Stimulated activated CD8-positive, alpha-beta memory T cell treated with anti-CD3 and anti-CD28 coated beads, Interleukin-4, amount 100 ng/mL, for 1 hour (primary cell): ENCODE data around the gene RALBP1.

ENCODE experiments used
- DNase-seq, 2 donors: peaks; one replicate each; pipeline ENCODE4 v3.0.0-alpha.2; 2020; ENCODE audit warnings: low read depth in 2 of 2, low spot score in 1 of 2

The RALBP1 gene

GRCh38 chr18:9546468-9546867, 71.2 kb downstream of the RALBP1 start:
- DNase-seq: no peak

DNA sequence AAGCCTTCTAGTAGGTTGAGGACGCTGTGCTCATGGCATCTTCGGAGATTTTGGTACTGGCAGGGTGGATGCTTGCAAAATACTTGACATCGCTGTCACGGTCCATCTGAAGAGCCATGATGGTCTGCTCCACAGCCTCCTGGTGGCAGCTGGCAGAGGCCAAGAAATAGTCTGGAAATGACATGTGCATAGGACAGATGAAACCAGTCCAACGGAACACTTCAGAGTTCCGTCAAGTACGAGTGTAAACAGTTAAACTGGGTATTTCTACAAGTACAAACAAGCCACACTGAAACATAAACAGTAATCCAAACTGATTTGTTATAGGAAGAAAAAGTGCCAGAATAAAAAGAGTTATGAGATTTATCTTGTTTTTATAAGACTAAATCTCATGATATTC, 72.5 kb downstream of the RALBP1 start:
- DNase-seq: no peak

DNA sequence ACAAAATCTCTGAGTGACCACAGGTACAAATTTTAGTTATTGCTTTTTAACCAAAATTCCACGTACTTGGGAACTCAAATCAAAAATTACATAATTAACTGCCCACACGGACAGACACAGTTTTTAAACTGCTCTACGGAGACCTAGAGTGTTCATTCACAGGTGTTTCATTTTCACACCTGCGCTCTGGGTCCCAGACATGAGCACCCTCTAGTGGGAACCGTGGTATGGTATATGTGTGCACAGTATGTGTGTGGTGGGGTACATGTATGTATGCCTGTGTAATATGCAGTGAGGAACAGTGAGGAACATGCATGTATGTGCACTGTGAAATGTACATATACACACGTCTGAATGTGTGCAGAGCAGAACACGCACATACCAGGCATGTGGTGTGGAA, 74.1 kb downstream of the RALBP1 start:
- no peak for DNase-seq

- DNase-seq: no peak
Observed at GRCh38 chr18:9550429-9550828, 75.1 kb downstream of the RALBP1 start.

- no peak for DNase-seq
Observed at GRCh38 chr18:9552191-9552590, 76.9 kb downstream of the RALBP1 start.

- no peak for DNase-seq
Observed at GRCh38 chr18:9552616-9553015, 77.3 kb downstream of the RALBP1 start.

DNA sequence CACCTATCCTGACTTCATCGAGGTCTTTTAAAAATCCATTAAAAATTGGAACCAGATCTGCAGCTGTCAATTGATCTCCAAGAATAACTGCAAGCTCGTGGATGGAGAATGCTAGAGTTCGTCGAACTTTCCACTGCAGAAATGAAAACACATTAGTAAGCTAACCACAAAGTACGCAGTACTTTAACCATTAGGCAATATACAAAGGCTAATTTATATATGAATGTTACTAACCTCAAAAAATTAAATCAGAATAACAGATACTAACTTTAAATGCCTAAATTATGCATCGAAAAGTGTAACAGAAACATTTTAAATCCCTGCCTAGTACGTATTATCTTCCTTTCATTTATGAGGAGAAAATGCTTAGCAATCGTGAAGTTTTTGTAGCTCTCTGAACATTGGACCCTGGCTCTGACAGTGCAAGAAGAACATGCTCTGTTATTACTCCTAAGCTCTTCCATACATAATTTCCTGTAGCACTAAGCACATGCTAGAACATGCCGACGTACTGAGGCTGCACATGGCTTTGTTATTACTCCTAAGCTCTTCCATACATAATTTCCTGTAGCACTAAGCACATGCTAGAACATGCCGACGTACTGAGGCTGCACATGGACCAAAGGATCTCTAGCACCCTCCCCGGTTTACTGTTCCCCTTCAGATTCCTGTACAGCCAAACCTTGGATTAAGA, 82.1 kb downstream of the RALBP1 start:
- no peak for DNase-seq

DNA sequence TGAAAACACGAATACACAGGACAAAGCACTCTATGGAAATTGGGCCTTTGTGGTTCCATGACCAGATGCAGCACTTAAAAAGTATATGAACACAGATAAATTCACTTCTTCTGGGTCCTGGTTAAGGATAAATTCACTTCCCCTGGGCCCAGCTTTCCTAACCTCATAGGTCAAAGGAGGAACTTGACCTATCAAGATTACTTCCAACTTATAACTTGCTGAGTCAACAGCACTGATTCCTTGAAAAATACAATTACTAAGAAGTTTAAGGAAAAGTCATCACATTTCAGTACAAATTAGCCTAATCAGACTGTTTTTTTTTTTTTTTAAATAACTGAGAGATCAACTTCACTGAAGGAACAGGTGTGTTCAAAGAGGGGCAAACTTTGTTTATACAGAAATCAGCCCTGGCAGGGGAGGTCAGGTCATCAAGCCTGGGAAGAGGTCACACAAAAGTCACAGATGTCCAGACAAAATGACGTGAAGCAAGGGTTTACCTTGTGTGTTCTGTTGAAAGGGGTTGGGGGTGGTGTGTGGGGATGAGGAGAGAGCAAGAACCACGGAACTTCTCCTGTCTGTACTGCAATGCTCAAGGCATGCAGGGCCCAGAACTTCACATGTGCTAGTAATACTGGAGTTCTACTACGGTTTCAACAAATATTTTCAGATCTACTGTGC, 83.2 kb downstream of the RALBP1 start:
- no peak for DNase-seq

DNA sequence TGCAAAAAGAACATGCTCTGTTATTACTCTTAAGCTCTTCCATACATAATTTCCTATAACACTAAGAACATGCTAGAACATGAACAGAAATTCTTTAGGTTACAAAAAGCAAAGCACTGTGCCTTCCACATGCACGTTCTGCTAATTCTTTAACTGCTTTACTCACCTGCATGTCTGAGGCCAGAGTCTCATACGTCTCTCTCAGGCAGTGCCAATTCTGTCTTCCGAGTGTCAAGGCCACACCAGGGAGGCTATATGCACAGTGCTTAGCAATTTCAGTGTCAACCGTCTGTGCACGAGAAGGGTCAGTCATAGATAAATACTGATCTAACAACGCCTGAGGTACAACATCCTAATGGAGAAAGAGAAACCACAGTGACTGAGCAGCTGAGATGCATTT, 83.9 kb downstream of the RALBP1 start:
- DNase-seq: no peak

- no peak for DNase-seq
Observed at GRCh38 chr18:9561759-9562158, 86.4 kb downstream of the RALBP1 start.

DNA sequence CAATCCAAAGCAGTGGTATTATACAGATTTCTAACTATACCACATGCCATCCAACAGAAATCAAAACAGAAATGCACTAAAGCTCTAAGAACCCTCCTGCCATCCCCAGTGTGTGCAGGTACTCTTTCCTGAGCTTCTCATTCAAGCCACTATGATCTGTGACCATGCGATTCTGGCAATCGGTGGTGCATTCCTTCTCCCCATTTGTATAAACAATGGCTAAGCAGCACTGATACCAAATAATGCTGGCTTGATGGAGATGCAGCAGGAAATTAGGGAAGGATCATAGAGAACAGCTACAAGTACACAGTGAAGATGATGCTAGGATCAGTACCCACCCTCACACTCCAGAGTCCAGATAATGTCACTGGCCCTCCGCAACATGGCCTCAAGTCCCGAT, 87.3 kb downstream of the RALBP1 start:
- no peak for DNase-seq

- DNase-seq: no peak
Observed at GRCh38 chr18:9563331-9563730, 88.0 kb downstream of the RALBP1 start.

- no peak for DNase-seq
Observed at GRCh38 chr18:9565407-9565806, 90.1 kb downstream of the RALBP1 start.

DNA sequence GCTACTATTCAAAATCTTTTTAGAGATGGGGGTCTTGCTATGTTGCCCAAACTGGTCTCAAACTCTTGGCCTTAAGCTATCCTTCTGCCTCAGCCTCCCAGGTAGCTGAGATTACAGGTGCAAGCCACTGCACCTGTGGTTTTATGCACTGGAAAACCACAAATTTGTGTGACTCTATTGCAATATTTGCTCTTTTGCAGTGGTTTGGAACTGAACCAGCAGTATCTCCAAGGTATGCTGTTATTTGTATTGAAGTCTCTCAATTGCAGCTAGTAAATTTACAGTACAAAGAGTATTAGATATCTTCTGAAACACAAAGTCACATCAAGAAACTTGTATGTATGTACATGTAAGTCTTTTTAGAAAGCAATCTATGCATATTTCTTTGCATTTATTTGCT, 92.9 kb downstream of the RALBP1 start:
- no peak for DNase-seq

GRCh38 chr18:9569178-9569577, 93.9 kb downstream of the RALBP1 start:
- DNase-seq: no peak

DNA sequence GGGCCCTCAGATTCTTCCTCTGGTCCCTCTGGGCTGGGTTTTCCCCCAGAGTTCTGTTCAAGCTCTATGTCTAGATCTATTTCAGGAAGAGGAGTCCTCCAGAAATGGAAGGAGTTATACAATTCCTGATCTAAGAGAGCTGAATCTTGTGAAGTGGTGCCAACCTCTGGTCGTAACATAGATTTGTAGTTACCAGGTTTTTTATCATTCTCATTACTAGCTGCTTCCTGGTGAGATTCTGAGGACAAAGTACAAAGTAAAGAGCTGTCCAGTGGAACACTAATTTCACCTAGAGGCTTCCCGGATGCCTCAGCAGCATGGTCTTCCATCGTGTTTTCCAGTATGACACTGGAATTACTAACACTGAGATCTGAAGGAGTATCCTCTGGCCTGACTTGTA, 94.9 kb downstream of the RALBP1 start:
- no peak for DNase-seq

GRCh38 chr18:9571546-9571945, 96.2 kb downstream of the RALBP1 start:
- no peak for DNase-seq

DNA sequence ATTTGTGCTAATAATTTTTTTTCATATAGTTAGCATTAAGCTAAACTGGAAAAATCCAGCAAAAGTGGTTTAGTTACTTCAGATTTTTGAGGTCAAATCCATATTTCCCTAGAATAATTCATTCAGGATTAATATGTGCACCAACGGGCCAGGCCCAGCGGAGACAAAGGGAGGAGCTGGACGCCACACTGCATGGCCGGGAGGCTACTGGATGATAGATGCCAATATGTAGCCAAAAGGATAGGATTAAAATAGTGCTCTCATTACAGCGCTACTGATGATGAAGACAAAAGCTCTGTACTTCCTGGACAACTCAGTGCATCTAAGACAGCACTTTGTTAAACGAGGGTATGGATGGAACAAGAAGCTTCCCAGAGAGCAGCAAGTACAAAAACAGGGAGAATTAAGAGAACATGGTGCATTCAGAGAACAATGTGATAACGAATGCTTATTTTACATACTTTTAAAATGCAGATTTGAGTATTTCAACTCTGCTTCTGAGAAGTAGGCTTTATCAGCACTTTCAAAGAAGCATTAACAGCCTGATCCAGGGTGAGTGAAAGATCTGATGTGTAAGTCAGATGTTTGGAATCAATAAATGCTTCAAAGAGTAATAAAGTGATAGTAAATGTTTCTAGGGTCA, 99.3 kb downstream of the RALBP1 start:
- DNase-seq: no peak

DNA sequence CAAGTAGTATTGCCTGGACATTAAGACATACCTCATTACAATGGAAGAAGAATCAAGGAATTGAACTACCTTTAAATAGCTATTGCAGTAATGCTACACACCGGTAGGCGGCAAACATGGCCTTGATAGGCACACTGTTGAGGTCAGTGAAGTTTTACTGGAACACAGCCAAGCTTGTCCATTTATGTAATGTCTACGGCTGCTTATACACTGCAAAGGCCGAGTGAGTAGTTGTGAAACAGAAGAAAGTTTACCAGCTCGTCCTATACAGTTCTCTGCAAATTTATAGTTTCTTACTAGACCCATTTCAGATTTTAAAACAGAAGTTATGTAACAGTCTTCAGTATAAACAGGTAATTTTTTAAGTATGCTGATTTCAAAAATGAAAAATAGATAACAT, 100.2 kb downstream of the RALBP1 start:
- no peak for DNase-seq

DNA sequence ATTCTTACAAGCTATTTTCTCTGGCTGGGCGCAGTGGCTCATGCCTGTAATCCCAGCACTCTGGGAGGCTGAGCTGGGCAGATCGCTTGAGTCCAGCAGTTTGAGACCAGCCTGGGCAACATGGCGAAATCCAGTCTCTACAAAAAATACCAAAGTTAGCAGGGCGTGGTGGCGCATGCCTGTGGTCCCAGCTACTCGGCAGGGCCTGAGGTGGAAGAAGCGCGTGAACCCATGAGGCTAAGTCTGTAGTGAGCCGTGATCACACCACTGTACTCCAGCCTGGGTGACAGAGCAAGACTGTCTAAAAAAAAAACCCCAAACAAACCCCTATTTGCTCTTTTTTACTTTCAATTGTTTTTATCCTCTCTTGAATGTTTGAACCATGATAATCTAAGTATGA, 102.0 kb downstream of the RALBP1 start:
- no peak for DNase-seq

- no peak for DNase-seq
Observed at GRCh38 chr18:9578306-9578705, 103.0 kb downstream of the RALBP1 start.

DNA sequence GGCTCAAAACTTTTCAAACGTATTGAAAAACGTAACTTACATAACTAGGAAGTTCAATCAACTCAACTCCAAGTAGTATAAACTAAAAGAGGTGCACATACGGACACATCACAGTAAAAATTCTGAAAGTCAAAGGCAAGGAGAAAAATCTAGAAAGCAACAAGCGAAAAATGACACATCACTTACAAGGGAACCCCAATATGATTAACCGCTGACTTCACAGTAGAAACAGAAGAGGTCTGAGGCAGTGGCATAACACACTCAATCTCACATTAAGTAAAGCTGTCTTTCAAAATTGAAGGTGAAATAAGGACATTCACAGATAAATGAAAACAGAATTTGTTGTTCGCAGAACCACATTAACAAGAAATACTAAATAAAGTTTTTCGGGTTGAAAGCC, 106.4 kb downstream of the RALBP1 start:
- no peak for DNase-seq

GRCh38 chr18:9586814-9587213, 111.5 kb downstream of the RALBP1 start:
- DNase-seq: no peak
